Activated naive CD4-positive, alpha-beta T cell treated with Interleukin-2 at 50 U/mL for 16 hours (primary cell): ENCODE measurements around the gene AKAP5.
"Not testable (repeated sequence)": the region's sequence is repeated elsewhere in the genome, so short reads cannot be mapped to it uniquely, and the experiment has no call there.

Experiments used
- DNase-seq: peaks from one replicate; pipeline ENCODE4 v3.0.0-alpha.2; 2020

AKAP5 gene

DNA sequence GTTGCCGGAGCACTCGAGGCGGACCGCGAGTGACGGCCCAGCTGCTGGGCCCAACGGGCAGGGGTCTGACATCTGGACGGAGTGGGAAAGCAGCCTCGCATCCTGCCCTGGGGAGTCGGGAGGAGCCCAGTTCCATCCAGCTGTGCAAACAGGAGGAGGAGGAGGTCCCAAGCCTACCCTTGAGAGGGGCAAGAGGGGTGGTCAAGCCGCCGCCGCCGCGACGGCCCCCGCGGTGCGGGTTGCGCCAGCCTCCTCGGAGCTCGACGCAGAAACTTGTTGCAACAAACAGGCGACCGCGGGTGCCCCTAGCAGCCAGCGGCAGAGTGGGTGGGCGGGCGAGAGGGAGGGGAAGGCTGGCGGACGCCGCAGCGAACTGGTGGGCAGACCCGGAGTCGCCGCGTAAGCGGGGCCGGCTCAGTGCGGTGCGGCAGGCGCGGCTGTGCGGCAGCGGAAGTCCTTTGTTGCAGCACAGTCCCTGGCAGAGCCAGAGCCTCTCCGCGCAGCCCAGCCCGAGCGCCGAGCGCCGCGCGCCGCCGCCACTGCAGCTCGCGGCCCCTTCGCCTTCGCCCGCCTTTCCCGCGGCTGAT lies 39.1 kb downstream of the AKAP5 start, which contains the start of gene ZBTB1:
TSS of gene ZBTB1 (plus strand) at position 461 of the 587 bp plus-strand sequence. CDS start 16,735 bp downstream, outside the sequence.
- peak; percentile 89 for DNase-seq

DNA sequence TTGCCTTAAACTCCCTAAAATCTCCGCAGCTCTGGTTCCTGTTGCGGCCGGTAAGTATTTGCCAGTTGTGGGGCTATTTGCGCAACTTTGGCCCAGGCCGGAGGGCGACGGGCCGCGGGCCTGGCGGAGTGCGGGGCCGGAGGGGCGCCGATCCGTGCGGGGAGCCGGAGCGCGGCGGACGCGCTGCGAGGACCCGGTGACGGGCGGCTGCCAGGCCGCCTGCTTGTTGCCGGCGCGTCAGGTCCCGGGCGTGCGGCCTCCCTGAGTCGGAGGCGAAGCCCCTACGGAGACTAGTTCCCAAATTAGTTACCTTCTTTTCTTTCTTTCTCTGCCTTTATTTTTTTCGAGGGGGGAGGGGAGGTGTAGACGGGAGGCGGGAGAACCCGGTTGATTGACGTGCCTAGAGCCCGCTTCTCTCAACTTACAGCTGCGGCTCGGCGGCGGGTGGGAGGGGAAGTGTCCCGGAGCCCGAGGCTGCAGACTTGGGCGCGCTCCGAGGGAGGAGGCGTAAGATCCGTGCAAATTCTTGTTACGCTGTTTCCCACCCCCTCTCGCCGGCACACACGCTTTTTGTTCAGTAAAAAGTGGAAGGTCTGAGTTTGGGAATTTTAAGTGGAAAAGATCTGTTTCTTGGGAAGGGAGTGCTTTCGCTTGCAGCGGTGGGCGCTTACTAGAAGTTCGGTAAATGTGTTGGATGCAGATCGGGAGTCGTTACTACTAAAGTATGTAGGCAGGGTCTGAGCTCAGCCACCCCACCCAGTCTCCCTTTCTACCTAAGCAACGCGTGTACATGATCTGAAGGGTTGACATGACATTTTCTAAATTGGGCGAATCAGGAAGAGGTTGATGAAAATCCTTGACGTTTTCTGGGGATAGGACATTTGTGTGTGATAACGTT lies 39.8 kb downstream of the AKAP5 start:
- peak; percentile 85 for DNase-seq

DNA sequence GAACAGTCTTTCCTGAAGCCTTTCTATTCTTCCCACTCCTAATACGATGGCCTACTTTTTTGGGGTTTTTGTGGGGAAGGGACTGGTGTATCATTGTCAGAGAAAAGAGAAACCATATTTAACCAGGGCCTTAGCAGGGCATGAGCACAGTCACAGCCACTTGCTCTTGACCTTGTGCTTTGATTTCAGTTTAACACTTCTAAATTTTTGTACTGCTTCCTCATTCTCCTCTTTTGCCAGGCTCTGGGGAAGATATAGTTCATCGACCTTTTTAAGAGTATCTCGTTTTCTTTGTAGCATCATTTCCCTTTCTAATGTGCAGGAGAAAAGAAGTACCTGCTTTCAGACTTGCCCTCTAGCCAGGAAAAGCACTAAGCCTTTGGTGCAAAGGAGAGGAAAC lies 41.4 kb downstream of the AKAP5 start:
- no peak for DNase-seq

GRCh38 chr14:64507376-64508156 lies 42.3 kb downstream of the AKAP5 start:
- peak; percentile 51 for DNase-seq

DNA sequence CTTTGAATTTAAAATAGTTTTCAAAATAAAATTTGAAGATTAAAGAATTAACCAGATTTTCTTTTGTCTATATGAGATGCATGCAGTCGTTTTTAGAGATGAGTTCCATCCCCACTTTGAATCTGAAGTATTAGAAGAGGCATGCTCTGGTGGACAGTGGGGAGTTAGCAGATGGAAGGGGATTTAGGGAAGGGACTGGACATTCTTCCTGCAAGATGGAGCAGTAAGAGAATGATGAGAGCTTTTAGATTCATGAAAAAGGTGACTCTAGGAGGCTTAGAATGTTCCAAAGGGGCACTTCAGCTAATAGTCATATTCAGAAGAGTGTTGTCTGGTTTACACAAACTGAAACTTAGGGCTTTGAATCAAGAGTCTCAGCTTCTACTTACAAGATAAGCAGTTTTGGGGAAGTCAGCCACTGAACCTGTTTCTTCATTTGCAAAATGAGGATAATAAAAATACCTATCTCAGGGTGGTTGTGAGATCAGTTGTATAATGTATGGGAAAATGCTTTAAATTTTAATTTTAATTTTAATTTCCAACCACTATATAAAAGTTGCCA lies 43.0 kb downstream of the AKAP5 start:
- no peak for DNase-seq

DNA sequence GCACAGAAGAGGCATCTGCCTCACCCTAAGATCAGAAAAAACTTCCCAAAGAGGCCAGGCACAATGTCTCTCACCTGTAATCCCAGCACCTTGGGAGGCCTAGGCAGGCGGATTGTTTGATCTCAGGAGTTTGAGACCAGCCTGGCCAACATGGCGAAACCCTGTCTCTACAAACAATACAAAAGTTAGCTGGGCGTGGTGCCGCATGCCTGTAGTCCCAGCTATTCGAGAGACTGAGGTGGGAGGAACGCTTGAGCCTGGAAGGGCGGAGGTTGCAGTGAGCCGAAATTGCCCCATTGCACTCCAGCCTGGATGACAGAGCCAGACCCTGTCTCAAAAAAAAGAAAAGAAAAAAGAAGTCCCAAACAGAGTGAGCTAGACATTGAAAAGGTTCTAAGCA lies 43.7 kb downstream of the AKAP5 start:
- DNase-seq, result no peak

DNA sequence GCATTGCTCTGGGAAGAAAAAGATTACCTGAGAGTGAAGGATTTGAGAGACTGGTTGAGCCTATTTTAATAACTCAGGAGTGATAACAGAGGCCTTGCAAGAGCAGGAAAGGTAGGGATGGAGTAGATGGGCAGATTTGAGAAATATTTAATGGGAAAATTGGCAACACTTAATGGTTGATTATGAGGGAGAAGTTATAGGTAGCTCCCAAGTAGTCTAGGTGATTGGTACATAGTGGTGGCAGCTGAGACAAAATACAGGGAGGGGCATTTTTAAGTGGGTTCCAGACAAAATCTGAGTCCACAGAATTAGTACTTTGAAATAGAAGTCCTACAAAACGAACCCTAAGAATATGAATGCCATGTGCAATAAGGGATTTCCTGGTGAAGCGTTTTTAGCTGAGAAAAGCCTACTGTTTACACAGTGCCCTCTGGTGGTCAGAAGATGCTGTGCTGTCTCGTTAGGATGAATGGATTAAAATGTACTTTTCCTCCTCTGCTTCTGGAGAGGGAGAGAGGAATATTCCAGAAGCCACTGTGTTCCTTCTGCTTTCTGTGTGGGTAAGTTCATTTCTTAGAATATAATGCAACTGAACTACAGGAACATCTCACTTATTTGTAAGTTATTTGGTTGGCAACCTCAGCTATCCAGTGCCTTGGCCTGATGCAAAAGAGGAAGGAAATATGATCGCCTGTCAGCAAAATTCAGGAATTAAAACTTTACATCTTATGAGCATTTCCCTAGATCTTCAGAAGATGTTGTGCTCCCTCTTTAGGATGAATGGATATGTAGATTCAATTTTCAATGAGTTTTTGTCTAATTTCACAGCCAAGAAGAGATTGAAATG lies 45.7 kb downstream of the AKAP5 start:
- peak; percentile 64 for DNase-seq

- DNase-seq, result no peak
Measured at GRCh38 chr14:64513271-64513670, 48.0 kb downstream of the AKAP5 start.

GRCh38 chr14:64515053-64515452 lies 49.8 kb downstream of the AKAP5 start:
- DNase-seq, result no peak

GRCh38 chr14:64516969-64517368 lies 51.7 kb downstream of the AKAP5 start:
- no peak for DNase-seq

DNA sequence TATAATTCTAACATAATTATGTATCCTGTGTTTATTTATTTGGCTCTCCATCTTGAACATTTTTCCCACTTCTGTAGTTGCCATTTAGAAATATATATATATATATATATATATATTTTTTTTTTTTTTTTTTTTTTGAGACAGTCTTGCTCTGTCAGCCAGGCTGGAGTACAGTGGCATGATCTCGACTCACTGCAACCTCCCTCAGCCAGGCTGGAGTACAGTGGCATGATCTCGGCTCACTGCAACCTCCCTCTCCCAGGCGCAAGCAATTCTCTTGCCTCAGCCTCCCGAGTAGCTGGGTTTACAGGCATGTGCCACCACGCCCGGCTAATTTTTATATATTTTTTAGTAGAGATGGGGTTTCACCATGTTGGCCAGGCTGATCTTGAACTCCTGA lies 52.4 kb downstream of the AKAP5 start:
- DNase-seq, result not testable (repeated sequence)

DNA sequence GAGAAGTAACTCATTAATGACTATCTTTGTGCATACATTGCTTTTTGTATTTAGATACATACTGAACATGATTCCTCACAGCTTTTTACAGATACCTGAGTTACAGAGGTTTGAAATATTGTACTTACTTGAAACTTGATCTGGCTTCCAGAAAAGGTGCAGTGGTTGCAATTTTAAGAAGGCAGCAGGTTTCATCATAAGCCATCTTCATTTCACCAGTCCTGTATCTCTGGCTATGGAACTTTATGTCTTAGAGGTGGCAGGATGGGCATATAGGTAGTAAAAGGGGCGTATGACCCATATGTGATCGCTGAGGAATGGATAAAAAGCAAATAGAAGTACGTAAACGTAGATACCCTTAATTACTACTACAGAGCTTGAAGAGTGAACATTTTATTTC lies 52.9 kb downstream of the AKAP5 start:
- DNase-seq, result no peak

GRCh38 chr14:64520699-64521098 lies 55.4 kb downstream of the AKAP5 start:
- no peak for DNase-seq

DNA sequence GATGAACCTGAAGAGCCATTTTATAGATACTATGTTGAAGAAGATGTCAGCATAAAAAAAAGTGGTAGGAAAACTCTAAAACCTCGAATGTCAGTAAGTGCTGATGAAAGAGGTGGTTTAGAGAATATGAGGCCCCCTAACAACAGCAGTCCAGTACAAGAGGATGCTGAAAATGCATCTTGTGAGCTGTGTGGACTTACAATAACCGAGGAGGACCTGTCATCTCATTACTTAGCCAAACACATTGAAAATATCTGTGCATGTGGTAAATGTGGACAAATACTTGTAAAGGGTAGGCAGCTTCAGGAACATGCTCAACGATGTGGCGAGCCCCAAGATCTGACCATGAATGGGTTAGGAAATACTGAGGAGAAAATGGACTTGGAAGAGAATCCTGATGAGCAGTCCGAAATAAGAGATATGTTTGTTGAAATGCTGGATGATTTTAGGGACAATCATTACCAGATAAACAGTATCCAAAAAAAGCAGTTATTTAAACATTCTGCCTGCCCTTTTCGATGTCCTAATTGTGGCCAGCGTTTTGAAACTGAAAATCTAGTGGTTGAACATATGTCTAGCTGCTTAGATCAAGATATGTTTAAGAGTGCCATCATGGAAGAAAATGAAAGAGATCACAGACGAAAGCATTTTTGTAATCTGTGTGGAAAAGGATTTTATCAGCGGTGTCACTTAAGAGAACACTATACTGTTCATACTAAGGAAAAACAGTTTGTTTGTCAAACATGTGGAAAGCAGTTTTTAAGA lies 57.5 kb downstream of the AKAP5 start:
- no peak for DNase-seq
